ENCODE measurements around the gene HARBI1.

HARBI1 gene

GRCh38 chr11:46617134-46617971 is at the start of gene HARBI1, which contains the start of gene ATG13:
TSS of gene HARBI1 (minus strand) at chr11:46617227. CDS start at chr11:46616237, 990 bp downstream.
TSS of gene ATG13 (plus strand) at chr11:46617553. CDS start at chr11:46644292, 26,739 bp downstream.
- peak; percentile 88 for DNase-seq (ENCODE audit: low read depth)

- DNase-seq (ENCODE audit: low read depth), result no peak
These were observed 49.5 kb upstream of the HARBI1 start for GRCh38 chr11:46666516-46666915.

GRCh38 chr11:46665356-46665755 is 48.3 kb upstream of the HARBI1 start:
- DNase-seq (ENCODE audit: low read depth), result no peak

- DNase-seq (ENCODE audit: low read depth), result no peak
These were observed 47.6 kb upstream of the HARBI1 start for GRCh38 chr11:46664612-46665011.

- DNase-seq (ENCODE audit: low read depth), result no peak
These were observed 46.4 kb upstream of the HARBI1 start for GRCh38 chr11:46663277-46663940.

- DNase-seq (ENCODE audit: low read depth), result no peak
These were observed 45.3 kb upstream of the HARBI1 start for GRCh38 chr11:46662366-46662765.

- DNase-seq (ENCODE audit: low read depth), result no peak
These were observed 44.8 kb upstream of the HARBI1 start for GRCh38 chr11:46661836-46662235.

- peak; percentile 63 for DNase-seq (ENCODE audit: low read depth)
These were observed 42.9 kb upstream of the HARBI1 start for GRCh38 chr11:46659908-46660307.

GRCh38 chr11:46658259-46658658 is 41.2 kb upstream of the HARBI1 start:
- DNase-seq (ENCODE audit: low read depth), result peak; percentile 77

GRCh38 chr11:46657186-46657585 is 40.2 kb upstream of the HARBI1 start:
- no peak for DNase-seq (ENCODE audit: low read depth)

GRCh38 chr11:46655631-46656030 is 38.6 kb upstream of the HARBI1 start:
- peak; percentile 33 for DNase-seq (ENCODE audit: low read depth)

- peak; percentile 97 for DNase-seq (ENCODE audit: low read depth)
These were observed 32.2 kb upstream of the HARBI1 start for GRCh38 chr11:46649180-46649738.

GRCh38 chr11:46643986-46644385 is 27.0 kb upstream of the HARBI1 start:
- no peak for DNase-seq (ENCODE audit: low read depth)

- DNase-seq (ENCODE audit: low read depth), result no peak
These were observed 26.5 kb upstream of the HARBI1 start for GRCh38 chr11:46643531-46643930.

- no peak for DNase-seq (ENCODE audit: low read depth)
These were observed 25.8 kb upstream of the HARBI1 start for GRCh38 chr11:46642627-46643335.

GRCh38 chr11:46641639-46642038 is 24.6 kb upstream of the HARBI1 start:
- no peak for DNase-seq (ENCODE audit: low read depth)

GRCh38 chr11:46640036-46640788 is 23.2 kb upstream of the HARBI1 start:
- DNase-seq (ENCODE audit: low read depth), result no peak

- DNase-seq (ENCODE audit: low read depth), result no peak
These were observed 22.3 kb upstream of the HARBI1 start for GRCh38 chr11:46639197-46639839.

- no peak for DNase-seq (ENCODE audit: low read depth)
These were observed 20.5 kb upstream of the HARBI1 start for GRCh38 chr11:46637546-46637945.

GRCh38 chr11:46635557-46636139 is 18.6 kb upstream of the HARBI1 start:
- no peak for DNase-seq (ENCODE audit: low read depth)

Measured in EH (cell line).